ENCODE results near the gene TNRC18. TPM values are rescaled to one million over a fixed set of nuclear protein-coding genes. Genes with fewer than 3 reads are reported as not detected.

The TNRC18 gene
- total and polyA plus RNA-seq, 2 donors (not counting 3 experiments of a cell fraction or from before 2014, with no cell fraction given): 14.8 to 64.6 TPM

GRCh38 chr7:5435291-5436002 lies 11.8 kb upstream of the TNRC18 start:
- H2AFZ ChIP-seq (ENCODE audit: low read depth, low read length): no peak overlapping the region
- dilution Hi-C loops (cut with MboI; ENCODE audit: extremely low pct_ligation_motif_present, low sequenced_read_pairs): no loop called here
- H3K9me3 ChIP-seq (replicated peaks; ENCODE audit: control insufficient read depth, insufficient read depth, low read length): no peaks in the 10 kb centered on the region
- intact Hi-C loops (cut with micrococcal nuclease): no loop called here
- ChIA-PET CTCF (no interaction called here), POLR2A (interaction anchor here (1.0 kb wide), 1 partner anchor 10 kb away, joined by 3 read pairs; no protein-coding TSS in a partner anchor)
- H3K9ac ChIP-seq (replicated peaks; ENCODE audit: extremely low read depth, insufficient read depth, low read length): no peak overlapping the region
- DNase-seq (ENCODE audit: low read depth, low spot score) (no peak), FAIRE-seq (no peak)
- H3K27ac ChIP-seq (ENCODE audit: insufficient read depth, low read depth, low read length): no peak overlapping the region
- no peak overlapping the region for H3K4me2 ChIP-seq (ENCODE audit: insufficient read depth, low read length)
- H3K9me1 ChIP-seq (replicated peaks; ENCODE audit: control insufficient read depth, extremely low read depth, insufficient read depth, low read length): no peaks in the 10 kb centered on the region
- H3K79me2 ChIP-seq (ENCODE audit: control insufficient read depth, insufficient read depth, low read length): peaks cover 2% of the 10 kb centered on the region
- H3K4me3 ChIP-seq (replicated peaks in 1 of 3; ENCODE audit: insufficient read depth in 1 of 3, low read depth in 1 of 3, low read length in 3 of 3): no peak overlapping the region
- TF ChIP-seq GATA2 (IDR thresholded peaks at IDR 0.05; ENCODE audit: insufficient read depth, insufficient read length, low read depth, low read length): no peak
- TF ChIP-seq FOS (IDR thresholded peaks at IDR 0.05; ENCODE audit: borderline replicate concordance, insufficient read depth, low read length): no peak
- no peak for TF ChIP-seq JUN (IDR thresholded peaks at IDR 0.05; ENCODE audit: borderline replicate concordance, insufficient read depth, insufficient read length, low read depth)
- no peaks in the 10 kb centered on the region for H3K27me3 ChIP-seq (ENCODE audit: control insufficient read depth in 2 of 2, insufficient read depth in 2 of 2, low read length in 2 of 2)
- H4K20me1 ChIP-seq (replicated peaks; ENCODE audit: control insufficient read depth, extremely low read depth, insufficient read depth, low read length): no peaks in the 10 kb centered on the region
- BruUV-seq (replicated peaks): no TSS peak
- H3K4me1 ChIP-seq (ENCODE audit: control insufficient read depth, extremely low read depth, insufficient read depth, low read length): peaks cover under 1% of the 10 kb centered on the region
- H3K36me3 ChIP-seq (ENCODE audit: control insufficient read depth in 2 of 2, extremely low read depth in 1 of 2, insufficient read depth in 2 of 2, low read length in 2 of 2): no peaks in the 10 kb centered on the region

- intact Hi-C loops (cut with micrococcal nuclease) (no loop called here), dilution Hi-C loops (cut with MboI; ENCODE audit: extremely low pct_ligation_motif_present, low sequenced_read_pairs) (no loop called here)
- Histone ChIP-seq H3K9me1 (replicated peaks; ENCODE audit: control insufficient read depth, extremely low read depth, insufficient read depth, low read length) (no peaks in the 10 kb centered on the region), H3K27me3 (ENCODE audit: control insufficient read depth in 2 of 2, insufficient read depth in 2 of 2, low read length in 2 of 2) (no peaks in the 10 kb centered on the region), H3K27ac (ENCODE audit: insufficient read depth, low read depth, low read length) (no peak overlapping the region), H3K79me2 (ENCODE audit: control insufficient read depth, insufficient read depth, low read length) (peaks cover 22% of the 10 kb centered on the region), H3K9ac (replicated peaks; ENCODE audit: extremely low read depth, insufficient read depth, low read length) (no peak overlapping the region), H3K36me3 (ENCODE audit: control insufficient read depth in 2 of 2, extremely low read depth in 1 of 2, insufficient read depth in 2 of 2, low read length in 2 of 2) (no peaks in the 10 kb centered on the region), H3K4me1 (ENCODE audit: control insufficient read depth, extremely low read depth, insufficient read depth, low read length) (peaks cover 13% of the 10 kb centered on the region), H3K9me3 (replicated peaks; ENCODE audit: control insufficient read depth, insufficient read depth, low read length) (no peaks in the 10 kb centered on the region), H3K4me2 (ENCODE audit: insufficient read depth, low read length) (no peak overlapping the region), H3K4me3 (replicated peaks in 1 of 3; ENCODE audit: insufficient read depth in 1 of 3, low read depth in 1 of 3, low read length in 3 of 3) (no peak overlapping the region), H2AFZ (ENCODE audit: low read depth, low read length) (no peak overlapping the region), H4K20me1 (replicated peaks; ENCODE audit: control insufficient read depth, extremely low read depth, insufficient read depth, low read length) (no peaks in the 10 kb centered on the region)
- TF ChIP-seq EZH2 (IDR thresholded peaks at IDR 0.05; ENCODE audit: borderline replicate concordance, low read depth, low read length, severe bottlenecking) (no peak), FOS (IDR thresholded peaks at IDR 0.05; ENCODE audit: borderline replicate concordance, insufficient read depth, low read length) (no peak), MYC (IDR thresholded peaks at IDR 0.05; ENCODE audit: low read depth, low read length) (no peak), GATA2 (IDR thresholded peaks at IDR 0.05; ENCODE audit: insufficient read depth, insufficient read length, low read depth, low read length) (no peak), POLR2A (IDR thresholded peaks at IDR 0.05; ENCODE audit: low read depth, low read length) (no peak), CTCF (IDR thresholded peaks at IDR 0.05; ENCODE audit: extremely low read depth in 1 of 2, insufficient read depth in 1 of 2, low read depth in 1 of 2, low read length in 2 of 2) (no peak), MAX (IDR thresholded peaks at IDR 0.05; ENCODE audit: insufficient read depth, insufficient read length) (no peak), POLR2AphosphoS5 (IDR thresholded peaks at IDR 0.05; ENCODE audit: insufficient read depth, low read depth, low read length) (no peak), JUN (IDR thresholded peaks at IDR 0.05; ENCODE audit: borderline replicate concordance, insufficient read depth, insufficient read length, low read depth) (no peak)
- no peak for FAIRE-seq
- ChIA-PET POLR2A (no interaction called here), CTCF (interaction anchor here (1.7 to 1.9 kb wide), 2 partner anchors 10 to 67 kb away, joined by 7 to 8 read pairs; no protein-coding TSS in a partner anchor)
- BruUV-seq (replicated peaks): no TSS peak
- DNase-seq (ENCODE audit: low read depth, low spot score): no peak
Measured at GRCh38 chr7:5433181-5433580, 9.5 kb upstream of the TNRC18 start.
